ENCODE measurements around the gene SIDT2. TPM values are rescaled to one million over a fixed set of nuclear protein-coding genes. Genes with fewer than 3 reads are reported as not detected.

SIDT2 gene
- total and polyA plus RNA-seq, 2 donors (not counting 3 experiments of a cell fraction or from before 2014, with no cell fraction given) = 28.7 to 34.5 TPM

DNA sequence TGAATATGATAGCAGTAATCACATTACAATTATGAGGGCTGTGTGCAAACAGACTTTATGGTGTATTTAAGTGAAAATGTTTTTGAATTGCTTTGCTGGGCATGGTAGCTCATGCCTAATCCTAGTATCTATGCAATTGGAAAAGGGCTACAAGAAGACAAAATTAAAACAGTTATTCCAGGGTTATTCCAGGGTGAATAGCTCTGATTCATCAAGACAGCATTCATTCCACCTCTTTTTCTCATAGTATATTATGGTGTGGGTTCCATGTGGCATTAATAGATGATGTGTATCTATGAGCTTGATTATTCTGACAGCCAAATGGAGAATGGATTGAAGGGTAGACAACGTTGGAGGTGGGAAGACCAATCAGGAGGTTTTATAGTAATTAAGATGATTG is 12.1 kb upstream of the SIDT2 start:
- CTCF ChIA-PET = interaction anchor here (1.0 to 1.5 kb wide), 2 partner anchors 12 to 56 kb away, joined by 3 to 6 read pairs; partner anchors contain the start of gene SIDT2

More for the DNA sequence above, 12.1 kb upstream of the SIDT2 start:
- Histone ChIP-seq H3K9me1 (replicated peaks; ENCODE audit: control insufficient read depth, extremely low read depth, insufficient read depth, low read length) (no peaks in the 10 kb centered on the region), H3K27ac (ENCODE audit: insufficient read depth, low read depth, low read length) (no peak overlapping the region), H2AFZ (ENCODE audit: low read depth, low read length) (no peak overlapping the region), H3K27me3 (ENCODE audit: control insufficient read depth in 2 of 2, insufficient read depth in 2 of 2, low read length in 2 of 2) (no peaks in the 10 kb centered on the region), H3K79me2 (ENCODE audit: control insufficient read depth, insufficient read depth, low read length) (peaks cover 2% of the 10 kb centered on the region), H3K36me3 (ENCODE audit: control insufficient read depth in 2 of 2, extremely low read depth in 1 of 2, insufficient read depth in 2 of 2, low read length in 2 of 2) (peaks cover 21 to 27% of the 10 kb centered on the region in 2 experiments), H3K9me3 (replicated peaks; ENCODE audit: control insufficient read depth, insufficient read depth, low read length) (no peaks in the 10 kb centered on the region), H3K4me3 (replicated peaks in 1 of 3; ENCODE audit: insufficient read depth in 1 of 3, low read depth in 1 of 3, low read length in 3 of 3) (no peak overlapping the region), H3K4me1 (ENCODE audit: control insufficient read depth, extremely low read depth, insufficient read depth, low read length) (no peaks in the 10 kb centered on the region), H3K4me2 (ENCODE audit: insufficient read depth, low read length) (no peak overlapping the region), H3K9ac (replicated peaks; ENCODE audit: extremely low read depth, insufficient read depth, low read length) (no peak overlapping the region), H4K20me1 (replicated peaks; ENCODE audit: control insufficient read depth, extremely low read depth, insufficient read depth, low read length) (no peaks in the 10 kb centered on the region)
- no peak for FAIRE-seq
- TF ChIP-seq EZH2 (IDR thresholded peaks at IDR 0.05; ENCODE audit: borderline replicate concordance, low read depth, low read length, severe bottlenecking) = no peak
- no peak for TF ChIP-seq JUN (IDR thresholded peaks at IDR 0.05; ENCODE audit: borderline replicate concordance, insufficient read depth, insufficient read length, low read depth)
- no peak for TF ChIP-seq MYC (IDR thresholded peaks at IDR 0.05; ENCODE audit: low read depth, low read length)
- TF ChIP-seq POLR2AphosphoS5 (IDR thresholded peaks at IDR 0.05; ENCODE audit: insufficient read depth, low read depth, low read length) = no peak
- TF ChIP-seq POLR2A (IDR thresholded peaks at IDR 0.05; ENCODE audit: low read depth, low read length) = no peak
- TF ChIP-seq, protein P1, sequence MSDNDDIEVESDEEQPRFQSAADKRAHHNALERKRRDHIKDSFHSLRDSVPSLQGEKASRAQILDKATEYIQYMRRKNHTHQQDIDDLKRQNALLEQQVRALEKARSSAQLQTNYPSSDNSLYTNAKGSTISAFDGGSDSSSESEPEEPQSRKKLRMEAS (IDR thresholded peaks at IDR 0.05; ENCODE audit: insufficient read depth, insufficient read length) = no peak
- TF ChIP-seq, protein P2, sequence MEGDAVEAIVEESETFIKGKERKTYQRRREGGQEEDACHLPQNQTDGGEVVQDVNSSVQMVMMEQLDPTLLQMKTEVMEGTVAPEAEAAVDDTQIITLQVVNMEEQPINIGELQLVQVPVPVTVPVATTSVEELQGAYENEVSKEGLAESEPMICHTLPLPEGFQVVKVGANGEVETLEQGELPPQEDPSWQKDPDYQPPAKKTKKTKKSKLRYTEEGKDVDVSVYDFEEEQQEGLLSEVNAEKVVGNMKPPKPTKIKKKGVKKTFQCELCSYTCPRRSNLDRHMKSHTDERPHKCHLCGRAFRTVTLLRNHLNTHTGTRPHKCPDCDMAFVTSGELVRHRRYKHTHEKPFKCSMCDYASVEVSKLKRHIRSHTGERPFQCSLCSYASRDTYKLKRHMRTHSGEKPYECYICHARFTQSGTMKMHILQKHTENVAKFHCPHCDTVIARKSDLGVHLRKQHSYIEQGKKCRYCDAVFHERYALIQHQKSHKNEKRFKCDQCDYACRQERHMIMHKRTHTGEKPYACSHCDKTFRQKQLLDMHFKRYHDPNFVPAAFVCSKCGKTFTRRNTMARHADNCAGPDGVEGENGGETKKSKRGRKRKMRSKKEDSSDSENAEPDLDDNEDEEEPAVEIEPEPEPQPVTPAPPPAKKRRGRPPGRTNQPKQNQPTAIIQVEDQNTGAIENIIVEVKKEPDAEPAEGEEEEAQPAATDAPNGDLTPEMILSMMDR (IDR thresholded peaks at IDR 0.05; ENCODE audit: extremely low read depth in 1 of 2, insufficient read depth in 1 of 2, low read depth in 1 of 2, low read length in 2 of 2) = no peak
- TF ChIP-seq GATA2 (IDR thresholded peaks at IDR 0.05; ENCODE audit: insufficient read depth, insufficient read length, low read depth, low read length) = no peak
- no peak for TF ChIP-seq FOS (IDR thresholded peaks at IDR 0.05; ENCODE audit: borderline replicate concordance, insufficient read depth, low read length)
- dilution Hi-C loops (cut with MboI; ENCODE audit: extremely low pct_ligation_motif_present, low sequenced_read_pairs) = no loop called here
- no TSS peak for BruUV-seq (replicated peaks)
- intact Hi-C loops (cut with micrococcal nuclease) = no loop called here
- POLR2A ChIA-PET = interaction anchor here (1.0 kb wide), 1 partner anchor 12 kb away, joined by 3 read pairs; the partner anchor contains the start of gene SIDT2
- no peak for DNase-seq (ENCODE audit: low read depth, low spot score)

All from endothelial cell of umbilical vein (primary cell).